CD4-positive, alpha-beta T cell treated with Interleukin-6 for 4 hours (primary cell): ENCODE measurements around the gene TOPAZ1.

Experiments
- DNase-seq: peaks from one replicate; pipeline ENCODE4 v3.0.0-alpha.2; 2020; ENCODE audit warnings: mixed read lengths

Gene TOPAZ1

DNA sequence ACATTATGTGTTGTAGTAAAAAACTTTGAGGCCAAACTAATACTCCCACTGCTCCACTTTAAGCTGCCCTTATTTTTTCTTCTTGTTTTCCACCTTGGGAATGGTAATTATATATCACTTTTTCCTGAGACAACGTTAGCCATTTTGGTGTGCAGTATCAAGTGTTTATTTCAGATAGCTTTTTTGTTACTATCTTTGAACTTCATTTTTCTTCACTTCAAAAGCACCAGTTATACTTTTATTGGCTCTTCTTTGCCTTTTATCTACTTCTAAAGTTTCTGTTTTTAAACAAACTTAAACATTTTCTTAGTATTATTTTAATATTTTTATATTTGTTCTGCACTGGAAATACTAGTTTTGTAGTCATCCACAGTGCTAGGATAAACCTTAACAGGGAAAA lies 6.5 kb downstream of the TOPAZ1 start:
- no peak for DNase-seq

DNA sequence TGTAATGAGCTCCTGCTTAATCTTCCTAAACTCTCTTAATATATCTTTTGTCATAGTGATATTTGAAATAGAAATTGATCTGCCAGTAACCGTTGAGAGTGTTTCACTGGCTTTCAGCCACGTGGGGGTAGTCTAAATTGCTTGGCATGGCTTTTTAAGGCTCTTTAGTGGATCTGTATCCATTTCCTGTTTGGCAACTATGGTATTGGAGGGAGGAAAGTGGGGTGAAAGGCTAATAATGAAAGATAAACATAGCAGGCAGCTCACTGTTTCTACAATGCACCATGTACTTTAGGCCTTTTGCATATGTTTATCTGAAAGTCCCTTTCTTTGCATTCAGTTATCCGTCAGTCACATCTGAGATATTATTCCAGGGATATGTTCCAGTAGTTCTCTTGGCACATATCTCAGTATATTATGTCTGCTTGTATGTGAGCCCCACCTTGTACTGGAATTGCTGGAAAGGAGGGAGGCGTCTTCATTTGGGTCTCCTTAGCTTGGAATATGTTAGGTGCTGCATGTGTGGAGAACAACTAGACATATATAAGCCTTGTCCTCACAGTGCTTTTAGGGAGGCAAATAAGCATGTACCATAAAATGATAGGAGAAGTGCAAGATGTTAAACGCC lies 10.8 kb downstream of the TOPAZ1 start:
- no peak for DNase-seq

DNA sequence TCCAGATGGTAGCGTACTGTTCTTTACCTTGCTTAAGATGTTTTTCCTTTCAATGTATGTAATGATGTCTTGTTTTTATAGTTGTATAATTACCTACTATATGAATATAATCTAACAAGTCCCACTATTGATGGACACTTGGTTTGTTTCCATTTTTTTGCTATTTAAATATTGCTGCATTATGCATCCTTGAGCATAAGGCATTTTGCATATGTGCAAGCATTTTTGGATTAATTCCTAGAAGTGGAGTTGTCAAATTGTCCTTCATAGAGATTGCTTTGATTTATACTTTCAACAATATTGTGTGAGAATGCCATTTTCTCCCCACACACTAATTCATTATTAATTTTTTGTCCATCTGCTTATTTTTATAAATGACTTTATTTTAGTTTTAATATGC lies 17.7 kb downstream of the TOPAZ1 start:
- DNase-seq, result no peak

DNA sequence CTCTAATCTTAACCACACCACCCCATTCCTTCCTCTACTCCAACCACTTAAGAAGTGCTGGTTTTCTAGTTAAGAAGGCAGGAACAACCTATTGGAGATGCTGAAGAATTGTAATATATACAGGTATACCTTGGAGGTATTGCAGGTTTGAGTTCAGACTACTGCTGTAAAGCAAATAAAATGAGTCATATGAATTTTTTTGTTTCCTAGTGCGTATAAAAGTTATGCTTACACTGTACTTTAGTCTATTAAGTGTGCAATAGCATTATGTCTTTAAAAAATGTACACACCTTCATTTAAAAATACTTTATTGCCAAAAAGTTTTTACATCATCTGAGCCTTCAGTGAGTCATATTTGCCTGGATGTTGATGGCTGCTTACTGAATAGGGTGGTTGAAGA lies 22.5 kb downstream of the TOPAZ1 start:
- no peak for DNase-seq

DNA sequence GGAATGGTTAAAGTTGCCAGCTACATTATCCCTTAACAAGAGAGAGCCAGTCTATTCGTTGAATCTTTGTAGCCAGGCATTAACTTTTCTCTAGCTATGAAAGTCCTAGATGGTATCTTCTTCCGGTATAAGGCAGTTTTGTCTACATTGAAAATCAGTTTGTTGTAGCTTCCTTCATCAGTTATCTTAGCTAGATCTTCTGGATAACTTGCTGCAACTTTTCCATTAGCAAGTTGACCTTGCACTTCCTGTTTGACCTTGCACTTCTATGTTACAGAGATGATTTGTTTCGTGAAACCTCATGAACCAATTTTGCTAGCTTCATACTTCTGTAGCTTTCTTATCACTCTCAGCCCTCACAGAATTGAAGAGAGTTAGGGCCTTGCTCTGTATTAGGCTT lies 24.1 kb downstream of the TOPAZ1 start:
- DNase-seq, result no peak

DNA sequence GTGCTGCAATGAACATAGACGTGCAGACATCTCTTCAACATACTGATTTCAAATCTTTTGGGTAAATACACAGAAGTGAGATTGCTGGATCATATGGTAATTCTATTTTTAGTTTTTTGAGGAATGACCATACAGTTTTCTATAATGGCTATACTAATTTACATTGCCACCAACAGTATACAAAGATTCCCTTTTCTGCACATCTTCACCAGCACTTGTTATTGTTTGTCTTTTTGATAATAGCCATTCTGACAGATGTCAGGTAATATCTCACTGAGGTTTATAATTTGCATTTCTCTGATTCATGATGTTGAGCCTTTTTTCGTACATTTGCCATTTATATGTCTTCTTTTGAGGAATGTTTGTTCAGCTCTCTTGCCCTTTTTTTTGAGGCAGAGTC lies 30.5 kb downstream of the TOPAZ1 start:
- no peak for DNase-seq

DNA sequence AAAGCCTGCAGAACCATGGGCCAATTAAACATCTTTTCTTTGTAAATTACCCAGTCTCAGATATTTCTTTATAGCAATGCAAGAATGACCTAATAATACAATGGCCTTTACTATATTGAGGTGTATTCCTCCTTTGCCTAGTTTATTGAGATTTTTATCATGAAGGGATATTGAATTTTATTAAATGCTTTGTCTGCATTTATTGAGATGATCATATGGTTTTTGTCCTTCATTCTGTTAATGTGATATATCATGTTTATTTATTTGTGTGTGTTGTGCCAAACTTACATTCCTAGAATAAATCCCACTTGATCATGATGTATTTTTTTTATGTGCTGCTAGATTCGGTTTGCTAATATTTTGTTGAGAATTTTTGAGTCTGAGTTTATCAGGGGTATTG lies 36.2 kb downstream of the TOPAZ1 start:
- no peak for DNase-seq

DNA sequence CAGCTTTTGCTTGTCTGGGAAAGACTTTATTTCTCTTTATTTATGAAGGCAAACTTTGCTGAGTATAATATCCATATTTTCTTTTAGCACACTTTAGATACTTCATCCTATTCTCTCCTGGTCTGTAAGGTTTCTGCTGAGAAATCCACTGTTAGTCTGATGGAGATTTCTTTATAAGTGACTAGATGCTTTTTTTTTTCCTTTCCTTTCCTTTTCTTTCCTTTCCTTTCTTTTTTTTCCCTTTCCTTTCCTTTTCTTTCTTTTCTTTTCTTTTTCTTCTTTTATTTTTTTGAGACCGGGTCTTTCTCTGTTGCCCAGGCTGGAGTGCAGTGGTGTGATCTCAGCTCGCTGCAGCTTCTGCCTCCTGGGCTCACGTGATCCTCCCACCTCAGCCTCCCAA lies 38.4 kb downstream of the TOPAZ1 start:
- DNase-seq, result no peak

DNA sequence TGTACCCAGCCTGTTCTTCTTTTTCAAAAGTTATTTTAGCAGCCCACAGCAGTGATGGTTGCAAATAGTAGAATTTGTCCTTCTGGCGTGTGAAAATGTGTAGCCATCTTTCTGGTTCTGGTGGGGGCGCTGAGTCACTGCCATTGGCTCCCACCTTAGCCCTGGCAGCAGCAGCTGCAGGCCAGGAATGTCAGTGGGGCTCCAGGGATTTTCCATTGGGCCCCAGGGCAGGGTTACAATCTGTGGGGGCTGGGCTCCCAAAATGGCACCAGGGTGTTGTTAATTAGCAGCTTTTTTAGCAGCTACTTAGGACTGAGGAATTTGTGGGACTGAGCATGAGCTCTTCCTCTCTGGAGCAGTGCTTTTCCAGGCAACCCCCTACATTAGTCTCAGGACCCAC lies 38.9 kb downstream of the TOPAZ1 start:
- DNase-seq, result no peak

DNA sequence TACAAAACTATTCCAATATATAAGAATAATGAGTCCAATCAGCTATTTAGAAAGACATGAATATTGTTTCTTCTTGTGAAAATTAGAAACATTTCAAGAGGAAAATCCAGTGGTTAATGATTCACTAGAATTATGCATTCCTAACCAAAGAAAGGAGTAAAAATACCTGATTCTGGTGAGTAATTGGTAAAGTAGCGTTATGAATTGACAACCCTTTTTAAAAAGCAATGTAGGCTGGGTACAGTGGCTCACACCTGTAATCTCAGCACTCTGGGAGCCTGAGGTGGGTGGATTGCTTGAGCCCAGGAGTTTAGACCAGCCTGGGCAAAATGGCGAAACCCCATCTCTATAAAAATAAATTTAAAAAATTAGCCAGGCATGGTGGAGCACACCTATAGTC lies 43.3 kb downstream of the TOPAZ1 start:
- DNase-seq, result no peak

DNA sequence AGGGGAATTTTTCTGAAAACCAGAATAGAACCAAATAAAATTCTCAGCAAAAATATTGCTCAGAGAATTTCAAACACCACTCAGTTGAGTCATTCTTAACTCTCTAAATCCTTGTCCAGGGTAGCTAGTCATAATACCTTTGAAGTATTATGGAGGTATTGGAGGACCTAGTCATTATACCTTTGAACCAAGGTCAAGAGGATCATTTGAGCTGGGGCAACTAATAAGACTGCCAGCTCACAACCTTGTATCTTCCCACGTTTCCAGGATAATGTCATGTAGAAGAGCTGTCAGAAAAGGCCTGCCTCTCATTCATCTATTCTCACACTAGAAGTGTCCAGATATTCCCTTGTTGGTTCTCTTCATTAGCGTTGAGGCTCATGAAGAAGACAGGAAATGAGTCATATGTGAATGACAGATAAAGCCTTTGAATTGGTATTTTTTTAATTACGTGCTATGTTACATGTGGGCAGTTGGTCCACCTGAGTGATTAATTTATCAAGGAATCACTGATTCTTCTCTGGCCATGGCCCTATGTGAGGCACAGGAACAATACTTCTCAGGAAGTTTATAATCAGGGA lies 48.3 kb downstream of the TOPAZ1 start:
- DNase-seq, result no peak

DNA sequence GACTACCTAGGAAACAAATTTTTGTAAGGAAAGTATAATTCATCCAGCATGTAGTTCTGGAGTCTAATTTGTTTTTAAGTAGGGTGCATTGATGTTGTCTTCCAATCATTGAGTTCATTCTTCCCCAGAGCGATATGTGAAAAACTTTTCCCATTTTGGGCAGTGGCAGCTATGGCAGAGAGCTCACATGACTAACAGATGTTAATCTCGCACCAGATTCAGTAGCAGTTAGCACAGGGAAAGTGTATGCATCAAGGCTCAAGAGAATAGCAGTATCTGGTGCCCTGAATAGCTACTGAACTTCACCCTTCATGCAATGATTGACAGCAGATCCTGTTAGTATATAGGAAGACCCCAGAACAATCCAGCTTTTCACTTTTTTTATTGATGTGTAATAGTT lies 50.6 kb downstream of the TOPAZ1 start:
- no peak for DNase-seq

DNA sequence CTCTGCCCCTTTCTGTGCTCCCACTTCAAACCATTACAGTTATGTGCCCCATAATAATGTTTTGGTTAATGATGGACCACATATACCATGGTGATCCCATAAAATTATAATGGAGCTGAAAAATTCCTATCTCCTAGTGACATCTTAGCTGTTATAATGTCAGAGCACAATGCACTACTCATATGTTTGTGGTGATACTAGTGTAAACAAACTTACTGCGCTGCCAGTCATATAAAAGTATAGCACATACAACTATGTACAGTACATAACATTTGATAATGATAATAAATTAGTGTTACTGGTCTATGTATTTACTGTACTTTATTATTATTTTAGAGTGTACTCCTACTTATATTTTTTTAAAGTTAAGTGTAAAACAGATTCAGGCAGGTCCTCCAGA lies 51.3 kb downstream of the TOPAZ1 start:
- DNase-seq, result no peak

DNA sequence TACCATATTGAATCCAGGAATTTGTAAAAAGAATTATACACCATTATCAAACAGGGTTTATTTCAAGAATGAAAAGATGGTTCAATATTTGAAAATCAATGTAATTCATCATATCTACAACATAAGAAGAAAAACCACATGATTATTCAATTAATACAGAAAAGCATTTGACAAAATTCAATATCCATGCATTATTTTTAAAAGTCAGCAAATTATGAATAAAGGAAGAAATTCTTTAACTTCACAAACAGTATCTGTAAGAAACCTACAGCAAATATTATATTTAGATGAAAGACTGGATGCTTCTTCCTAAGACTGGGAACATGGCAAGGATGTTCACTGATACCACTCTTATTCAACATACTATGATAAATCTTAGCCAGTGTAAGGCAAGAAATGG lies 55.6 kb downstream of the TOPAZ1 start:
- DNase-seq, result no peak

DNA sequence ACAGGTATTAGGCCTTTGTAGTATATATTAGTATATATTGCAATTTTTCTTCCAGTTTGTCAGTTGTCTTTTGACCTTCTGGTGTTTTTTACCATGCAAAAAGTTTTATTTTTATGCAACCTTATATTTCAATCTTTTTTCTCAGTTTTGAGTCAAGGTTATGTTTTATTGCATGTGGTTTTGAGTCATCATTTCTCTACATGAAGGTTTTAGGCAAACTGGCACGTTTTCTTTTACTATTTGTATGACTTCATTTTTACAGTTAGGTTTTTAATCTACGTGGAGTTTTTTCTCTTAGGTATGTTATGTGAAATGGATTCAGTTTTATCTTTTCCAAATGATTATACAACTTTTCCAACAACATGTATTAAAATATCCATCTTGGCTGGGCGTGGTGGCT lies 60.1 kb downstream of the TOPAZ1 start:
- no peak for DNase-seq

DNA sequence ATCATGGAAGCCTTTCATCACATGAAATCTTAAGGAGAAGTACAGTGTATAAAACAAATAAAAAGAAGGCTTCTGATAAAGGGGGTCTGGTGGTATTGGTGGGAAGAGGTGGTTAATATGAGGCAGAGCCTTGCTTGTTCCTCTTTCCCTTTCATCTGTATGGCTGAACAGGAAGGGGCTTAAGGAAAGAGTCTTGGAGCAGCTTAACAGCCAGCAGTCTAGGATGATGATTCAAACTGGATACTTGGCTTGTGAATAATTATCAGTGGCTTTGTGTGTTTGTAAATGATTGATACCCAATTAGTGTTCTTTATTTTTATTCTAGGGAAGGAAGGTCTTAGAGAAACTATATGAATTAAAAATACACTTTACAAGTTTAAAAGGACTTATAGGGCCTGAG lies 67.8 kb downstream of the TOPAZ1 start:
- no peak for DNase-seq

DNA sequence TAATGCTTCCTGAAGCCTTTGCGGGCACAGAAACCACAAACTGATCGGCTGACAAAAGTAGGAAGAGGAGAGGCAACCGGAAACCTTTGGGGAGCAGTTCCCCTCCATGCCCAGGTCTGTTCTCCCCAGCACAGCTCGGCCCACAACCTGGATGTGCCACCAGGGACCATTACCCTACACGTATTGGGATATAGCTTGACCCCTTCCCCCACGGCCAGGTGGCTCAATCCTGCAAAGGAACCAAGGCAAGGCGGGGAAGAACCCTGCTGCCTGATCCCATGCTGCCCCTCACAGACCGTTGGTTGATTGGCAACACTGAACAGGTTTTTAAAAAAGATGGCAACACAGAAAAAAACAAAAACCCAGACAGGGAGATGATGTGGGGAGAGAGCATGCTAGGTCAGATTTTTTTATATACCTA lies 77.2 kb downstream of the TOPAZ1 start:
- DNase-seq, result no peak

DNA sequence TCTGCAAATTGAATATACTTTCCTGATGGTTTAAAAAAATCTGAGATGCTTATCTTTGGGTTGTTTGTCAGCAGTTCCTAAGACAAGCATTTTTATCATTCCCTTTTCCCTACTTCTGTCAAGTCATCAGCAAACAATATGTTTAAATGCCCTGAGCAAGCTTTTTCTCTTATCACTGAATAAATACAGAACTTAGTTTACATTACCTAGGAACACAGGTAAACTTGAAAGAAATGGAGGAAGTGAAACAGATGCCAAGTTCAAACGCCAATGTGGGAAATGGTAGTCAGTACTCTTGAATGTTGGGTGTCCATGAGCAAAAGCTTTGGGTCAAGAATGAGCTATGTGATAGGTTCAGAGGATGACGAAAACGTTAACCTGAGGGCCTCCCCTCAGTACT lies 79.6 kb downstream of the TOPAZ1 start:
- DNase-seq, result no peak

DNA sequence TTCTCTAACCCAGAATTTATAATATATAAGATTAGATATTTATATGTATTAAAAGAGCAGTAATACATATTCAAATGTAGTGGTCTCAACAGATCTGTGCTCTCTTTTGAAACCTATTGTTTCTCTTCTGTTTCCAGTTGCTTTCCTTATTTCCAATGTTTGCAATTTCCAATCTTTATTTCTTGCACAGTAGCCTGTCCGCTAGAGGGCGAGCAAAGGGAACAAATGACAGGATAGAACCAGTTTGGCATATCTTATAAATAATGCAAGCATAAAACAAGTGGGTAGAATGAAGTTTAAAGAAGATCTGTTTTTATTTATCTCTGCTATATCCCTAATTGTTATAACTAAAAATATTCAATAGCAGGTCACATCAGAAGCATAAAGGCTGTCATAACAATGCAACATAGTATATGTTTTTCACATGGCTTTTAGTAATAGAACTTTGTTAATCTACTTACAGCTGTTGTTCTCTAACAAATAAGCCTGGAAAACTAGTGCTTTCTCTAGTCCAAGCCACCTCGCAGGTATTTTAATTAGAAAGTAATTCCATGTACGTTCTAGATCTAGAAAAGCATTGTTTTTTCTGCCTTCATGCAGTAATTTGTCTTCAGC lies 81.8 kb downstream of the TOPAZ1 start:
- peak; percentile 66 for DNase-seq

DNA sequence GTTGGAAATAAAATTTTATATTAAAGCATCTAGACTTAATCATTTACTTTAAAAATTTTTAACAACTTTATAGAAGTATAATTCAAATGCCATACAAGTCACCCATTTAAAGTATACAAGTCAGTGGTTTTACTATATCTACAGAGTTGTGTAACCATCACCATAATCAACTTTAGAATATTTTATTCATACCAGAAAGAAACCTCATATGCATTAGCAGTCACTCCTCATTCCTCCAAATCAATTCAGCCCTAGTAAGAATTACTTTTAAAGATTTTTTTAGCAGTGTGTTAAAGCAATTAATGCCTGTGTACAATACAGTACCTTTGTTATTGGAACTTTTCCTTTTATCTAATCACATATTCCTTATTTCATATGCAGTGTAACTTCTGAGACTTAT lies 82.9 kb downstream of the TOPAZ1 start:
- no peak for DNase-seq

DNA sequence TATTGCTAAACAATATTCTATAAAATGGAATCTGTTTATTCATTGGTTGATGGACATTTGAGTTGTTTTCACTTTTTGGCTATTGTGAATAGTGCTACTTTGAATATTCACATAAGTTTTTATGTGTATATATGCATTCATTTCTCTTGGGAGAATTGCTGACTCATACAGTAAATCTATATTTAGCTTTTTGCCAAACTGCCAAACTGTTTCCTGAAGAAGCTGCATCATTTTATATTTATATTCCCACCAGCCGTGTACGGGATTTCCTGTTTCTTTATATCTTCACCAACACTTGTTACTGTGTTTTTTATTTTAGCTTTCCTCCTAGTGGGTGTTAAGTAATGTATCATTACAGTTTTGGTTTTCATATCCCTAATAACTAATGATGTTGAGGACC lies 84.3 kb downstream of the TOPAZ1 start:
- DNase-seq, result no peak

DNA sequence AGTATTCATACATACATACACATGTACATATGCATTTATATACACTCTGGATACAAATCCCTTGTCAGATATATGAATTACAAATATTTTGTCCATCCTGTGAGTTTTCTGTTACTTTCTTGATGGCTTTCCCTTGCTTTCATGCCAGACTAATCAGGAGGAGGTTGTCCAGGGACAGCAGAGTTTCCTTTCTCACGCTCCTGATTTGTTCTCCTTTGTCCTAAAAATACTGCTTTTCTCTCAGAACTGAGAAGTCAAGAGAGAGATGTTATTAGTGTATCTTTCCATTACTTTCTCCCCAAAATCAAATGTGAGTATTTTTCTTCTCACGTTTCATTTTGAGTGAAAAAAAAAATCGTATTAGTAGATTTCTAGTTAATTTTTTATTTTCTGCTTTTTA lies 84.8 kb downstream of the TOPAZ1 start:
- DNase-seq, result no peak

DNA sequence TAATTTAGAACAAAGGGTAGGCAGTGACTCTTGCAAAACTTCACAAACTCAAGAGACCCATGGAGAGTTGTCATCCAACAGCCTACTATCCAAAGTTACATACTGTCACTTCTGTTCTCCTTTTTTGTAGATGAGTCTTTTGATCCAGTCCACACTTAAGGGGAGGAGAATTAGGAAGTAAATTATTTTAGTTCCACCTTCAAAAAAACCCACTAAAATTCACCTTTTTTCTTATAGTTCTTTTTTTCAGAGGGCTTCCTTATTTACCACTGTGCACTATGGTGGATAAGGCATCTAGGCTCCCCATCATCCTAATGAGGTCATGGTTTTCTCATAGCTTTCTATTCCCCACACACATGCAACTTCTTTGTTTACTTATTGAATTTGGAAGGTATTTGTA lies 88.3 kb downstream of the TOPAZ1 start:
- DNase-seq, result no peak

DNA sequence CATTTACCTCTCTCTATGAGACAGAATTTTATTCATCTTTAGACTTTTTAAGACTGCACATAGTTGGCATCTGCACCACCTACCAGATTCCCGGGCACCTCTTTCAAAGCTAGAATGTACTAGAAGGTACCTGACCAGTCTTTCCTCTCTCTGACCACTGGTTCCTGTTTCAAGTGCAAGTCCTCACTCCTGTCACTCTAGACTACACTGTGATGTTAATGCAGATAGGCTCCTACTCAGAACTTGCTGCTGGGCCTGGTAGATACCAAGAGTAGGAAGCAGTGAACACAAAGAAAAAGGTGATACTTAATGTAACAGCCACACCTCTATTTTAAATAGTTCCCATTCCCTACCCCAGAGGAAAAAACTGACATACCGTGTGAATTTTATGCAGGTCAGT lies 88.8 kb downstream of the TOPAZ1 start:
- no peak for DNase-seq

DNA sequence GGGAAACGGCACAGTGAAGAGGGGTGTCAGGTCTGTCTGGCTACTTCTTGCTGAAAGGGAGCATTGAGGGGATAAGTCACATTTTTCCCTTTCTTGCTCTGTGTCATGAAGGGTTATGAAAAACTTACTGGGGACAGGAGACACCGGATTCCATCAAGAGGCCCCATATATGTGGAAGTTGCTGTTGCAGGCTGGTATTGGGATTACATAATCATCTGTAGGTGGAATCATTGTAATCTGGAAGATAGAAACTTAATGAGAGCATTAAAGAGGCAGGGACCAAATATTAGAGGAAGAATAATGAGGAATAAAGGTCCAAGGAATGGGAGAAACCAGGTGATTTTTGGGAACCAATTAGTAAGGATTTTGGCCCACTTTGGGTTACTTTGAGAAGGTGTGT lies 92.6 kb downstream of the TOPAZ1 start:
- DNase-seq, result no peak
